ENCODE measurements around the gene MALT1. TPM values are rescaled to one million over a fixed set of nuclear protein-coding genes. Genes with fewer than 3 reads are reported as not detected.

MALT1 gene
- total and polyA plus RNA-seq, 9 of the 15 experiments (the other 6 are each of a cell fraction or from before 2014, with no cell fraction given) = 0.14 to 1.6 (median 0.32) TPM

GRCh38 chr18:58674159-58674558 is 2.9 kb downstream of the MALT1 start (continued):
- TF ChIP-seq PRDM10 (IDR thresholded peaks at IDR 0.05; ENCODE audit: partially characterized antibody) (no peak), ZHX1 (conservative IDR thresholded peaks at IDR 0.05; ENCODE audit: low read length) (no peak), HNRNPL (IDR thresholded peaks at IDR 0.05; ENCODE audit: low read depth, low read length) (no peak), ZNF316 (IDR thresholded peaks at IDR 0.05) (no peak), EP400 (IDR thresholded peaks at IDR 0.05) (no peak), DIDO1 (tag; IDR thresholded peaks at IDR 0.05; ENCODE audit: low read depth) (no peak), RBM34 (IDR thresholded peaks at IDR 0.05; ENCODE audit: borderline replicate concordance, insufficient read depth, low read length) (no peak)

Data from K562 (cell line).